ENCODE measurements around the gene TRIM52. TPM values are rescaled to one million over a fixed set of nuclear protein-coding genes. Genes with fewer than 3 reads are reported as not detected.
A peak's percentile ranks its signal among the peaks of the same experiment; 100 is the strongest.
"Not testable (repeated sequence)": the region's sequence is repeated elsewhere in the genome, so short reads cannot be mapped to it uniquely, and the experiment has no call there.

Gene TRIM52
- polyA plus RNA-seq, 2 of the 4 experiments (the other 2 are of a cell fraction), result 11.1 to 12.1 TPM

GRCh38 chr5:181280251-181280762 is 19.4 kb upstream of the TRIM52 start:
- WGBS (ENCODE audit: missing lambda C conversion rate), result 50% methylated on average over 7 of the region's 7 CpGs
- no peak for TF ChIP-seq ZC3H11A (IDR thresholded peaks at IDR 0.05)
- TF ChIP-seq CHD4 (IDR thresholded peaks at IDR 0.05; ENCODE audit: borderline replicate concordance), result no peak
- no peak for TF ChIP-seq NR3C1 (IDR thresholded peaks at IDR 0.05)
- no peak for TF ChIP-seq CBX8 (IDR thresholded peaks at IDR 0.05)
- TF ChIP-seq TP53 (CRISPR knock-in tag; IDR thresholded peaks at IDR 0.05), result no peak
- no peak for TF ChIP-seq BHLHE40 (IDR thresholded peaks at IDR 0.05; ENCODE audit: low read depth, low read length)
- no peak for TF ChIP-seq E2F6 (IDR thresholded peaks at IDR 0.05; ENCODE audit: borderline replicate concordance, low read depth)
- H3K4me3 ChIP-seq, result no peak overlapping the region
- H3K9me3 ChIP-seq, result no peaks in the 10 kb centered on the region
- ChIA-PET POLR2A (no interaction called here), CTCF (no interaction called here)
- H3K4me2 ChIP-seq, result no peak overlapping the region
- no peak for ATAC-seq
- no peak for DNase-seq (ENCODE audit: low read depth in 1 of 2, low spot score in 1 of 2)
- no peaks in the 10 kb centered on the region for H3K4me1 ChIP-seq
- FAIRE-seq, result no peak
- H3K27ac ChIP-seq, result no peak overlapping the region

GRCh38 chr5:181273433-181273744 is 12.4 kb upstream of the TRIM52 start:
- Histone ChIP-seq H3K27ac (peak overlapping the region; percentile 21 to 74; a peak in 2 of 6 replicates), H3K4me3 (peak overlapping the region; percentile 35), H3K4me2 (peak overlapping the region; percentile 60)
- TF ChIP-seq RAD21 (conservative IDR thresholded peaks at IDR 0.05 in 1 of 2, IDR thresholded peaks at IDR 0.05 in 1 of 2) (peak; percentile 28 to 57; a peak in 4 of 5 replicates), SMC3 (IDR thresholded peaks at IDR 0.05) (peak; percentile 45), MAX (IDR thresholded peaks at IDR 0.05) (peak; percentile 16; the same call in 1 of the 2 replicates), CTCF (IDR thresholded peaks at IDR 0.05) (peak; percentile 40)
- CTCF ChIA-PET, result interaction anchor here (0.6 to 0.7 kb wide), 2 partner anchors 11 to 789 kb away, joined by 3 to 5 read pairs; no protein-coding TSS in a partner anchor
- 83% methylated on average over 15 of the region's 28 CpGs for WGBS (ENCODE audit: missing lambda C conversion rate)
- DNase-seq (ENCODE audit: low read depth in 1 of 2, low spot score in 1 of 2) (peak in 1 of 2 experiments; percentile 37), ATAC-seq (peak; percentile 80 to 93)
- H3K4me1 ChIP-seq, FAIRE-seq, H3K9me3 ChIP-seq, POLR2A ChIA-PET: not testable (repeated sequence)

GRCh38 chr5:181271081-181271480 is 10.1 kb upstream of the TRIM52 start:
- TF ChIP-seq EHF (CRISPR knock-in tag; IDR thresholded peaks at IDR 0.05) (no peak), HOXA7 (CRISPR knock-in tag; IDR thresholded peaks at IDR 0.05) (no peak), BHLHE40 (IDR thresholded peaks at IDR 0.05; ENCODE audit: low read depth, low read length) (no peak), PHF8 (IDR thresholded peaks at IDR 0.05; ENCODE audit: borderline replicate concordance, low read depth) (no peak), ZFP36 (IDR thresholded peaks at IDR 0.05; ENCODE audit: borderline replicate concordance, partially characterized antibody) (no peak), PBX3 (IDR thresholded peaks at IDR 0.05) (no peak), JUNB (IDR thresholded peaks at IDR 0.05) (no peak), MAFK (IDR thresholded peaks at IDR 0.05; ENCODE audit: partially characterized antibody) (no peak), MAX (IDR thresholded peaks at IDR 0.05) (no peak), EHMT2 (IDR thresholded peaks at IDR 0.05; ENCODE audit: low read depth) (no peak), ZC3H11A (IDR thresholded peaks at IDR 0.05) (no peak), ESRRA (IDR thresholded peaks at IDR 0.05; ENCODE audit: borderline replicate concordance, low read length) (no peak), CBX2 (IDR thresholded peaks at IDR 0.05; ENCODE audit: borderline replicate concordance, low read depth) (no peak), GATA3 (IDR thresholded peaks at IDR 0.05; ENCODE audit: borderline replicate concordance) (no peak), BCL3 (IDR thresholded peaks at IDR 0.05) (no peak), RARB (CRISPR knock-in tag; IDR thresholded peaks at IDR 0.05) (no peak), USF2 (IDR thresholded peaks at IDR 0.05) (no peak), FOSL2 (IDR thresholded peaks at IDR 0.05) (no peak), FOSL2 (CRISPR knock-in tag; IDR thresholded peaks at IDR 0.05) (no peak), CTCF (IDR thresholded peaks at IDR 0.05) (no peak)
- Histone ChIP-seq H3K27ac (no peak overlapping the region), H3K4me1 (no peaks in the 10 kb centered on the region), H3K4me2 (no peak overlapping the region), H3K4me3 (no peak overlapping the region), H3K9me3 (no peaks in the 10 kb centered on the region)
- FAIRE-seq, result no peak
- DNase-seq (ENCODE audit: low read depth in 1 of 2, low spot score in 1 of 2), result no peak
- ChIA-PET POLR2A (no interaction called here), CTCF (interaction anchor here (0.7 kb wide), 1 partner anchor 10 kb away, joined by 3 read pairs; the partner anchor contains the start of gene TRIM52)
- 92% methylated on average over 3 of the region's 3 CpGs for WGBS (ENCODE audit: missing lambda C conversion rate)
- no peak for ATAC-seq
